SK-N-SH treated with all-trans-retinoic acid at 6 μM for 48 hours (cell line): ENCODE results near the gene TSPAN14.

ENCODE experiments used
- ATAC-seq: fragments of 200-7000 bp; cut with Tn5 transposase; 3 replicates; pipeline ENCODE4 v1.9.1; 2020; ENCODE audit warnings: mild to moderate bottlenecking, moderate library complexity
- ARNTL ChIP-seq: fragments of 450-650 bp; formaldehyde crosslinking; IDR thresholded peaks from 2 replicates; pipeline ENCODE4 v1.5.0; 2020; ENCODE audit warnings: low read depth, mild to moderate bottlenecking, moderate library complexity, borderline replicate concordance
- BACH2 ChIP-seq: fragments of 250-450 bp; sonication (Bioruptor Pico); IDR thresholded peaks from 2 replicates; pipeline ENCODE4 v1.9.0; 2021; ENCODE audit warnings: mild to moderate bottlenecking, borderline replicate concordance
- CREB5 ChIP-seq: fragments of 250-450 bp; sonication (Bioruptor Pico); IDR thresholded peaks from 2 replicates; pipeline ENCODE4 v1.5.1; 2020; ENCODE audit warnings: low read depth, mild to moderate bottlenecking, moderate library complexity
- CSDC2 ChIP-seq: fragments of 250-450 bp; sonication (Bioruptor Pico); IDR thresholded peaks from 2 replicates; pipeline ENCODE4 v1.5.0; 2020; ENCODE audit warnings: mild to moderate bottlenecking, moderate library complexity
- ESRRG ChIP-seq: fragments of 250-450 bp; sonication (Bioruptor Pico); IDR thresholded peaks from 2 replicates; pipeline ENCODE4 v1.6.1; 2021; ENCODE audit warnings: mild to moderate bottlenecking
- GLIS3 ChIP-seq: fragments of 250-450 bp; sonication (Bioruptor Pico); IDR thresholded peaks from 2 replicates; pipeline ENCODE4 v1.5.0; 2020; ENCODE audit warnings: mild to moderate bottlenecking, moderate library complexity
- ISL1 ChIP-seq: fragments of 250-450 bp; sonication (Bioruptor Pico); IDR thresholded peaks from 2 replicates; pipeline ENCODE4 v2.1.2; 2022; ENCODE audit warnings: mild to moderate bottlenecking, moderate library complexity
- OSR1 ChIP-seq: fragments of 250-450 bp; sonication (Bioruptor Pico); IDR thresholded peaks from 2 replicates; pipeline ENCODE4 v1.8.0; 2022; ENCODE audit warnings: moderate library complexity, mild to moderate bottlenecking, inconsistent platforms
- PATZ1 ChIP-seq: fragments of 250-450 bp; sonication (Bioruptor Pico); IDR thresholded peaks from 2 replicates; pipeline ENCODE4 v1.8.0; 2020; ENCODE audit warnings: mild to moderate bottlenecking, moderate library complexity, borderline replicate concordance
- POU6F1 ChIP-seq: fragments of 250-450 bp; sonication (Bioruptor Pico); IDR thresholded peaks from 2 replicates; pipeline ENCODE4 v1.8.0; 2021; ENCODE audit warnings: low read depth, mild to moderate bottlenecking, moderate library complexity, borderline replicate concordance
- PPARA ChIP-seq: fragments of 250-450 bp; sonication (Bioruptor Pico); IDR thresholded peaks from 2 replicates; pipeline ENCODE4 v1.5.0; 2020; ENCODE audit warnings: mild to moderate bottlenecking, borderline replicate concordance
- RARB ChIP-seq: fragments of 250-450 bp; sonication (Bioruptor Pico); IDR thresholded peaks from 2 replicates; pipeline ENCODE4 v1.8.0; 2021; ENCODE audit warnings: mild to moderate bottlenecking, moderate library complexity
- SNAI2 ChIP-seq: fragments of 250-450 bp; sonication (Bioruptor Pico); IDR thresholded peaks from 2 replicates; pipeline ENCODE4 v1.5.0; 2020; ENCODE audit warnings: mild to moderate bottlenecking, moderate library complexity
- TCF4 ChIP-seq: fragments of 250-450 bp; sonication (Bioruptor Pico); IDR thresholded peaks from 2 replicates; pipeline ENCODE4 v1.8.0; 2021; ENCODE audit warnings: mild to moderate bottlenecking, moderate library complexity, borderline replicate concordance
- TOX ChIP-seq: fragments of 250-450 bp; sonication (Bioruptor Pico); IDR thresholded peaks from 2 replicates; pipeline ENCODE4 v1.8.0; 2021; ENCODE audit warnings: mild to moderate bottlenecking, moderate library complexity, borderline replicate concordance
- TSHZ2 ChIP-seq: fragments of 250-450 bp; sonication (Bioruptor Pico); IDR thresholded peaks from 2 replicates; pipeline ENCODE4 v1.5.0; 2020; ENCODE audit warnings: mild to moderate bottlenecking, moderate library complexity
- ZFP3 ChIP-seq: fragments of 250-450 bp; sonication (Bioruptor Pico); IDR thresholded peaks from 2 replicates; pipeline ENCODE4 v1.5.0; 2020; ENCODE audit warnings: mild to moderate bottlenecking, moderate library complexity
- ZFP30 ChIP-seq: fragments of 450-650 bp; formaldehyde crosslinking; IDR thresholded peaks from 2 replicates; pipeline ENCODE4 v1.5.0; 2022; ENCODE audit warnings: mild to moderate bottlenecking, moderate library complexity
- ZNF565 ChIP-seq: fragments of 450-650 bp; formaldehyde crosslinking; conservative IDR thresholded peaks from 2 replicates; pipeline ENCODE4 v1.5.0; 2020; ENCODE audit warnings: low read depth, mild to moderate bottlenecking, moderate library complexity
- ZNF70 ChIP-seq: fragments of 450-650 bp; formaldehyde crosslinking; IDR thresholded peaks from 2 replicates; pipeline ENCODE4 v1.5.0; 2020; ENCODE audit warnings: mild to moderate bottlenecking, moderate library complexity
- ZNF8 ChIP-seq: fragments of 450-650 bp; formaldehyde crosslinking; IDR thresholded peaks from 2 replicates; pipeline ENCODE4 v1.5.0; 2020; ENCODE audit warnings: mild to moderate bottlenecking, moderate library complexity

TSPAN14 gene

GRCh38 chr10:80448209-80448942 is 5.7 kb upstream of the TSPAN14 start:
- TF ChIP-seq ZNF70 (CRISPR knock-in tag) = no peak
- TF ChIP-seq ZFP30 = no peak
- TF ChIP-seq TOX = no peak
- TF ChIP-seq ZFP3 = no peak
- TF ChIP-seq BACH2 (CRISPR knock-in tag) = no peak
- no peak for TF ChIP-seq CREB5 (CRISPR knock-in tag)
- no peak for TF ChIP-seq RARB (CRISPR knock-in tag)
- no peak for TF ChIP-seq TSHZ2
- TF ChIP-seq PATZ1 (CRISPR knock-in tag) = no peak
- TF ChIP-seq TCF4 (CRISPR knock-in tag) = no peak
- TF ChIP-seq GLIS3 (CRISPR knock-in tag) = no peak
- no peak for TF ChIP-seq ZNF8
- no peak for TF ChIP-seq ISL1
- no peak for TF ChIP-seq OSR1
- ATAC-seq = no peak

- ATAC-seq = no peak
- no peak for TF ChIP-seq ARNTL
- no peak for TF ChIP-seq TCF4 (CRISPR knock-in tag)
- no peak for TF ChIP-seq BACH2 (CRISPR knock-in tag)
- TF ChIP-seq CSDC2 = no peak
- no peak for TF ChIP-seq ISL1
- no peak for TF ChIP-seq ZNF70 (CRISPR knock-in tag)
Observed at GRCh38 chr10:80449520-80449919, 4.6 kb upstream of the TSPAN14 start.

- ATAC-seq = no peak
- TF ChIP-seq PPARA (CRISPR knock-in tag) = no peak
- TF ChIP-seq CREB5 (CRISPR knock-in tag) = no peak
- no peak for TF ChIP-seq ZFP3
- TF ChIP-seq PATZ1 (CRISPR knock-in tag) = no peak
- TF ChIP-seq ZNF70 (CRISPR knock-in tag) = no peak
- no peak for TF ChIP-seq ZNF8
- no peak for TF ChIP-seq ARNTL
- TF ChIP-seq RARB (CRISPR knock-in tag) = no peak
- TF ChIP-seq CSDC2 = no peak
- no peak for TF ChIP-seq SNAI2
- TF ChIP-seq TSHZ2 = no peak
- TF ChIP-seq OSR1 = no peak
- TF ChIP-seq ZNF565 (CRISPR knock-in tag) = no peak
- TF ChIP-seq POU6F1 (CRISPR knock-in tag) = no peak
- no peak for TF ChIP-seq ZFP30
- TF ChIP-seq ESRRG = no peak
- no peak for TF ChIP-seq GLIS3 (CRISPR knock-in tag)
Observed at GRCh38 chr10:80451132-80451531, 3.0 kb upstream of the TSPAN14 start.
